ENCODE measurements around the gene ARHGAP25.

GRCh38 chr2:68706637-68707036, 28.0 kb upstream of the ARHGAP25 start:
- TF ChIP-seq, protein P1, sequence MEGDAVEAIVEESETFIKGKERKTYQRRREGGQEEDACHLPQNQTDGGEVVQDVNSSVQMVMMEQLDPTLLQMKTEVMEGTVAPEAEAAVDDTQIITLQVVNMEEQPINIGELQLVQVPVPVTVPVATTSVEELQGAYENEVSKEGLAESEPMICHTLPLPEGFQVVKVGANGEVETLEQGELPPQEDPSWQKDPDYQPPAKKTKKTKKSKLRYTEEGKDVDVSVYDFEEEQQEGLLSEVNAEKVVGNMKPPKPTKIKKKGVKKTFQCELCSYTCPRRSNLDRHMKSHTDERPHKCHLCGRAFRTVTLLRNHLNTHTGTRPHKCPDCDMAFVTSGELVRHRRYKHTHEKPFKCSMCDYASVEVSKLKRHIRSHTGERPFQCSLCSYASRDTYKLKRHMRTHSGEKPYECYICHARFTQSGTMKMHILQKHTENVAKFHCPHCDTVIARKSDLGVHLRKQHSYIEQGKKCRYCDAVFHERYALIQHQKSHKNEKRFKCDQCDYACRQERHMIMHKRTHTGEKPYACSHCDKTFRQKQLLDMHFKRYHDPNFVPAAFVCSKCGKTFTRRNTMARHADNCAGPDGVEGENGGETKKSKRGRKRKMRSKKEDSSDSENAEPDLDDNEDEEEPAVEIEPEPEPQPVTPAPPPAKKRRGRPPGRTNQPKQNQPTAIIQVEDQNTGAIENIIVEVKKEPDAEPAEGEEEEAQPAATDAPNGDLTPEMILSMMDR (IDR thresholded peaks at IDR 0.05), result no peak
- TF ChIP-seq POLR2A (IDR thresholded peaks at IDR 0.05) (no peak), EP300 (IDR thresholded peaks at IDR 0.05) (no peak)
